SK-N-SH treated with all-trans-retinoic acid at 6 μM for 48 hours (cell line): Measurements from ENCODE around the gene OLR1.

Experiments
- BACH2 ChIP-seq: fragments of 250-450 bp; sonication (Bioruptor Pico); IDR thresholded peaks from 2 replicates; pipeline ENCODE4 v1.9.0; 2021; ENCODE audit warnings: mild to moderate bottlenecking, borderline replicate concordance
- CREB5 ChIP-seq: fragments of 250-450 bp; sonication (Bioruptor Pico); IDR thresholded peaks from 2 replicates; pipeline ENCODE4 v1.5.1; 2020; ENCODE audit warnings: low read depth, mild to moderate bottlenecking, moderate library complexity
- CSDC2 ChIP-seq: fragments of 250-450 bp; sonication (Bioruptor Pico); IDR thresholded peaks from 2 replicates; pipeline ENCODE4 v1.5.0; 2020; ENCODE audit warnings: mild to moderate bottlenecking, moderate library complexity
- CSRNP3 ChIP-seq: fragments of 250-450 bp; sonication (Bioruptor Pico); IDR thresholded peaks from 2 replicates; pipeline ENCODE4 v1.5.1; 2021; ENCODE audit warnings: mild to moderate bottlenecking, moderate library complexity
- ISL1 ChIP-seq: fragments of 250-450 bp; sonication (Bioruptor Pico); IDR thresholded peaks from 2 replicates; pipeline ENCODE4 v2.1.2; 2022; ENCODE audit warnings: mild to moderate bottlenecking, moderate library complexity
- OSR1 ChIP-seq: fragments of 250-450 bp; sonication (Bioruptor Pico); IDR thresholded peaks from 2 replicates; pipeline ENCODE4 v1.8.0; 2022; ENCODE audit warnings: moderate library complexity, mild to moderate bottlenecking, inconsistent platforms
- PATZ1 ChIP-seq: fragments of 250-450 bp; sonication (Bioruptor Pico); IDR thresholded peaks from 2 replicates; pipeline ENCODE4 v1.8.0; 2020; ENCODE audit warnings: mild to moderate bottlenecking, moderate library complexity, borderline replicate concordance
- POU6F1 ChIP-seq: fragments of 250-450 bp; sonication (Bioruptor Pico); IDR thresholded peaks from 2 replicates; pipeline ENCODE4 v1.8.0; 2021; ENCODE audit warnings: low read depth, mild to moderate bottlenecking, moderate library complexity, borderline replicate concordance
- SNAI2 ChIP-seq: fragments of 250-450 bp; sonication (Bioruptor Pico); IDR thresholded peaks from 2 replicates; pipeline ENCODE4 v1.5.0; 2020; ENCODE audit warnings: mild to moderate bottlenecking, moderate library complexity
- TOX ChIP-seq: fragments of 250-450 bp; sonication (Bioruptor Pico); IDR thresholded peaks from 2 replicates; pipeline ENCODE4 v1.8.0; 2021; ENCODE audit warnings: mild to moderate bottlenecking, moderate library complexity, borderline replicate concordance
- TSHZ2 ChIP-seq: fragments of 250-450 bp; sonication (Bioruptor Pico); IDR thresholded peaks from 2 replicates; pipeline ENCODE4 v1.5.0; 2020; ENCODE audit warnings: mild to moderate bottlenecking, moderate library complexity
- ZFP3 ChIP-seq: fragments of 250-450 bp; sonication (Bioruptor Pico); IDR thresholded peaks from 2 replicates; pipeline ENCODE4 v1.5.0; 2020; ENCODE audit warnings: mild to moderate bottlenecking, moderate library complexity
- ZNF70 ChIP-seq: fragments of 450-650 bp; formaldehyde crosslinking; IDR thresholded peaks from 2 replicates; pipeline ENCODE4 v1.5.0; 2020; ENCODE audit warnings: mild to moderate bottlenecking, moderate library complexity

GRCh38 chr12:10110256-10110844 is 61.6 kb downstream of the OLR1 start:
- TF ChIP-seq ZFP3 (no peak), CREB5 (CRISPR knock-in tag) (no peak), SNAI2 (no peak), TOX (CRISPR knock-in tag) (no peak), CSRNP3 (CRISPR knock-in tag) (no peak), POU6F1 (CRISPR knock-in tag) (no peak), ZNF70 (CRISPR knock-in tag) (no peak), TSHZ2 (CRISPR knock-in tag) (no peak), BACH2 (CRISPR knock-in tag) (no peak), ISL1 (CRISPR knock-in tag) (no peak), CSDC2 (CRISPR knock-in tag) (no peak), PATZ1 (no peak), OSR1 (CRISPR knock-in tag) (no peak)
